Measurements from ENCODE around the gene KNL1. TPM values are rescaled to one million over a fixed set of nuclear protein-coding genes. Genes with fewer than 3 reads are reported as not detected.
"Not testable (repeated sequence)": the region's sequence is repeated elsewhere in the genome, so short reads cannot be mapped to it uniquely, and the experiment has no call there.

Gene KNL1
- total and polyA plus RNA-seq, 10 of the 15 experiments (the other 5 are each of a cell fraction or from before 2014, with no cell fraction given): 10.9 to 55.5 (median 28.4) TPM

DNA sequence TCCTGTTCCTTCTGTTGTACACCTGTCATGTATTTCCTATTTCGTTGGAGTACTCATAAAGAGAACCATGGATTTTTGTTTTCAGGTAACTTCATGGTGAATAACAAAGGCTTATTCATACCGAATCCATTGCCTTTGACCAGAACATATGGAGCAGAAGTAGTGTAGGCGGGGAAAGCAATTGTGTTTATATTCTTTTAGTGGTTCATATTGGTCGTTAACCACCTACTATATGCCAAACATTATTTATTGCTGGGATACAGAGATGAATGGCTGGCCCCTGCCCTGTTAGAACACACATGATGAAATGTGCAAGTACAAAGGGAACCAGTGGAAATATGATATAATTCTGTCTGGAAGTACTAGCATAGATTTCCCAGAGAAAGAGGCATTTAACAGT, 15.2 kb upstream of the KNL1 start:
- Histone ChIP-seq H3K9me3 (replicated peaks; ENCODE audit: control insufficient read depth, insufficient read depth, low read length) (no peaks in the 10 kb centered on the region; the same call in 2 of the 3 replicates), H3K27ac (ENCODE audit: control insufficient read depth, insufficient read depth) (no peak overlapping the region), H3K4me2 (ENCODE audit: control insufficient read depth, insufficient read depth) (no peak overlapping the region), H3K79me2 (ENCODE audit: control insufficient read depth, insufficient read depth, low read length) (no peaks in the 10 kb centered on the region), H3K4me3 (no peak overlapping the region), H4K20me1 (ENCODE audit: control insufficient read depth, insufficient read depth) (no peaks in the 10 kb centered on the region), H3K4me1 (ENCODE audit: control insufficient read depth, insufficient read depth, low read length) (no peaks in the 10 kb centered on the region), H3K9ac (ENCODE audit: control insufficient read depth, insufficient read depth, low read length) (no peak overlapping the region), H2AFZ (ENCODE audit: control insufficient read depth, low read depth, low read length) (no peak overlapping the region), H3K36me3 (ENCODE audit: control insufficient read depth in 2 of 2, insufficient read depth in 2 of 2, low read length in 1 of 2) (peaks cover 0 to 2% of the 10 kb centered on the region in 2 experiments; a peak in 1 of 4 replicates), H3K27me3 (replicated peaks in 1 of 2; ENCODE audit: control insufficient read depth in 2 of 2, insufficient read depth in 2 of 2, low read length in 1 of 2) (no peaks in the 10 kb centered on the region)
- BruUV-seq (replicated peaks): no TSS peak
- ChIA-PET SMC1A (ENCODE audit: uncharacterized antibody, unreplicated experiment) (no interaction called here), RAD21 (ENCODE audit: unreplicated experiment) (no interaction called here), POLR2A (no interaction called here), CTCF (interaction anchor here (1.1 to 3.4 kb wide), 2 partner anchors 10 to 11 kb away, joined by 3 to 14 read pairs; no protein-coding TSS in a partner anchor)
- intact Hi-C loops (cut with micrococcal nuclease; ENCODE audit: unreplicated experiment): no loop called here
- WGBS (ENCODE audit: insufficient coverage, insufficient replicate concordance, low lambda C conversion rate, missing lambda C conversion rate): 24% methylated on average over 4 of the region's 4 CpGs
- FAIRE-seq (no peak), ATAC-seq (no peak), DNase-seq (ENCODE audit: low read depth, low spot score) (no peak)
- TF ChIP-seq EP300 (IDR thresholded peaks at IDR 0.05; ENCODE audit: borderline replicate concordance in 1 of 2, control insufficient read depth in 1 of 2, low read depth in 2 of 2, low read length in 2 of 2) (no peak), RELA (IDR thresholded peaks at IDR 0.05; ENCODE audit: borderline replicate concordance, partially characterized antibody) (no peak), ESRRA (IDR thresholded peaks at IDR 0.05; ENCODE audit: low read length) (no peak), YBX1 (IDR thresholded peaks at IDR 0.05) (no peak), ZNF622 (IDR thresholded peaks at IDR 0.05) (no peak), ZZZ3 (IDR thresholded peaks at IDR 0.05; ENCODE audit: control insufficient read depth, insufficient read length, low read depth) (no peak)
- in situ Hi-C loops (cut with MboI): no loop called here

DNA sequence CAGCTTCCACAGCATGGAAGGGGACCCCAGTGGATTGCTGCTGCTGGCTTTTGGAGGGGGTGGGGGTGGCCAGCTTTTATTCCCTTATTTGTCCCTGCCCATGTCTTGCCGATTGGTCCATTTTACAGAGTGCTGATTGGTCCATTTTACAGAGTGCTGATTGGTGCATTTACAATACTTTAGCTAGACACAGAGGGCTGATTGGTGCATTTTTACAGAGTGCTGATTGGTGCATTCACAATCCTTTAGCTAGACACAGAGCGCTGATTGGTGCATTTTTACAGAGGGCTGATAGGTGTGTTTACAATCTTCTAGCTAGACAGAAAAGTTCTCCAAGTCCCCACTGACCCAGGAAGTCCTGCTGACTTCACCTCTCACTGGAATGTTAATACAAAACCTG, 12.3 kb upstream of the KNL1 start:
- SMC1A ChIA-PET (ENCODE audit: uncharacterized antibody, unreplicated experiment): interaction anchor here (0.6 to 1.0 kb wide), 2 partner anchors 13 to 38 kb away, joined by 3 read pairs; no protein-coding TSS in a partner anchor
- peak; percentile 78 for TF ChIP-seq NFYB (IDR thresholded peaks at IDR 0.05; ENCODE audit: insufficient read depth, low read depth, low read length)
- H4K20me1 ChIP-seq (ENCODE audit: control insufficient read depth, insufficient read depth); intact Hi-C loops (cut with micrococcal nuclease; ENCODE audit: unreplicated experiment); RAD21 ChIA-PET (ENCODE audit: unreplicated experiment); H3K36me3 ChIP-seq (ENCODE audit: control insufficient read depth in 2 of 2, insufficient read depth in 2 of 2, low read length in 1 of 2); ATAC-seq; BruUV-seq (replicated peaks); DNase-seq (ENCODE audit: low read depth, low spot score); H3K27me3 ChIP-seq (replicated peaks in 1 of 2; ENCODE audit: control insufficient read depth in 2 of 2, insufficient read depth in 2 of 2, low read length in 1 of 2); H3K27ac ChIP-seq (ENCODE audit: control insufficient read depth, insufficient read depth); H2AFZ ChIP-seq (ENCODE audit: control insufficient read depth, low read depth, low read length); H3K4me1 ChIP-seq (ENCODE audit: control insufficient read depth, insufficient read depth, low read length); H3K4me3 ChIP-seq; H3K4me2 ChIP-seq (ENCODE audit: control insufficient read depth, insufficient read depth); H3K9ac ChIP-seq (ENCODE audit: control insufficient read depth, insufficient read depth, low read length); in situ Hi-C loops (cut with MboI); FAIRE-seq; H3K79me2 ChIP-seq (ENCODE audit: control insufficient read depth, insufficient read depth, low read length); H3K9me3 ChIP-seq (replicated peaks; ENCODE audit: control insufficient read depth, insufficient read depth, low read length): not testable (repeated sequence)
- CTCF ChIA-PET: interaction anchor here (3.4 kb wide), 1 partner anchor 8 kb away, joined by 14 read pairs; no protein-coding TSS in a partner anchor
- POLR2A ChIA-PET: interaction anchor here (0.6 kb wide), 2 partner anchors 16 to 60 kb away, joined by 3 read pairs; no protein-coding TSS in a partner anchor
- 46% methylated on average over 2 of the region's 2 CpGs for WGBS (ENCODE audit: insufficient coverage, insufficient replicate concordance, low lambda C conversion rate, missing lambda C conversion rate)

Data from GM12878 (cell line).